Peyer's patch (tissue), 4 donors: ENCODE data around the gene DHX36.

Experiments
- CTCF ChIP-seq, 6 experiments: fragments of 450-650 bp in 4 of 6; fragments of 200-600 bp in 2 of 6; sonication (generic) in 1 of 6; IDR thresholded peaks; one replicate each; pipeline ENCODE4 v1.5.1; 2017 to 2019; ENCODE audit warnings: antibody characterized with exemption in 6 of 6, mild to moderate bottlenecking in 3 of 6, moderate library complexity in 1 of 6
- POLR2A ChIP-seq, 2 donors: fragments of 450-650 bp; IDR thresholded peaks; one replicate each; pipeline ENCODE4 v1.5.1; 2017; ENCODE audit warnings: antibody characterized with exemption in 2 of 2, mild to moderate bottlenecking in 2 of 2, moderate library complexity in 2 of 2

GRCh38 chr3:154316974-154317767 is 7.1 kb downstream of the DHX36 start:
- no peak for TF ChIP-seq CTCF (IDR thresholded peaks at IDR 0.05)
- no peak for TF ChIP-seq POLR2A (IDR thresholded peaks at IDR 0.05)
